Measurements from ENCODE around the gene B4GALT7.

The B4GALT7 gene

DNA sequence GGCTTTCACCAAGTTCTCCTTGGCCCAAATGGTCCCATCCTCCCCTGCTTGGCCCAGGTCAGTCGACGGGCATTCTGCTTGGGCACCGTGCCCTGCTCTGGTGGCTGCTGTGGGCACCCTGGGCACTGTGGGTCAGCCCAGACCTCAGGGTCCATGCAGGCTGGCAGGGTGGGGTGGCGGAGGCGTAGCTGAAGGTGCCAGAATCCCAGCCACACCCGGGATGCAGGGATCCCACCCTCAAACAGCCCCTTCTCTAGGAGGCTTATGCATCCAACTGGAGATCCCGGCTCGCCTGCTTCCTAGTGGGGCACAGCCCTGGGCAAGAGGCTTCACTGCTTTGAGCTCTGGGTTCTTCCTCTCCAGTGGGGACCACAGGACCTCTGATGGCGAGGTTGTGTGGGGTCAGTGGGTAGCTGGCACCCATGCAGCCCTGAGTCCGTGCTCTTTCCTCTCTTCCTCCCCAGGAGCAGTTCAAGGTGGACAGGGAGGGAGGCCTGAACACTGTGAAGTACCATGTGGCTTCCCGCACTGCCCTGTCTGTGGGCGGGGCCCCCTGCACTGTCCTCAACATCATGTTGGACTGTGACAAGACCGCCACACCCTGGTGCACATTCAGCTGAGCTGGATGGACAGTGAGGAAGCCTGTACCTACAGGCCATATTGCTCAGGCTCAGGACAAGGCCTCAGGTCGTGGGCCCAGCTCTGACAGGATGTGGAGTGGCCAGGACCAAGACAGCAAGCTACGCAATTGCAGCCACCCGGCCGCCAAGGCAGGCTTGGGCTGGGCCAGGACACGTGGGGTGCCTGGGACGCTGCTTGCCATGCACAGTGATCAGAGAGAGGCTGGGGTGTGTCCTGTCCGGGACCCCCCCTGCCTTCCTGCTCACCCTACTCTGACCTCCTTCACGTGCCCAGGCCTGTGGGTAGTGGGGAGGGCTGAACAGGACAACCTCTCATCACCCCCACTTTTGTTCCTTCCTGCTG is 9.4 kb downstream of the B4GALT7 start:
- DNase-seq: no peak
- Histone ChIP-seq H3K4me3 (ENCODE audit: low read depth, low read length) (no peak overlapping the region), H3K9me3 (no peaks in the 10 kb centered on the region), H3K4me1 (no peaks in the 10 kb centered on the region), H3K36me3 (no peaks in the 10 kb centered on the region), H3K27me3 (no peaks in the 10 kb centered on the region; the same call in 1 of the 2 replicates)
- TF ChIP-seq, protein P1, sequence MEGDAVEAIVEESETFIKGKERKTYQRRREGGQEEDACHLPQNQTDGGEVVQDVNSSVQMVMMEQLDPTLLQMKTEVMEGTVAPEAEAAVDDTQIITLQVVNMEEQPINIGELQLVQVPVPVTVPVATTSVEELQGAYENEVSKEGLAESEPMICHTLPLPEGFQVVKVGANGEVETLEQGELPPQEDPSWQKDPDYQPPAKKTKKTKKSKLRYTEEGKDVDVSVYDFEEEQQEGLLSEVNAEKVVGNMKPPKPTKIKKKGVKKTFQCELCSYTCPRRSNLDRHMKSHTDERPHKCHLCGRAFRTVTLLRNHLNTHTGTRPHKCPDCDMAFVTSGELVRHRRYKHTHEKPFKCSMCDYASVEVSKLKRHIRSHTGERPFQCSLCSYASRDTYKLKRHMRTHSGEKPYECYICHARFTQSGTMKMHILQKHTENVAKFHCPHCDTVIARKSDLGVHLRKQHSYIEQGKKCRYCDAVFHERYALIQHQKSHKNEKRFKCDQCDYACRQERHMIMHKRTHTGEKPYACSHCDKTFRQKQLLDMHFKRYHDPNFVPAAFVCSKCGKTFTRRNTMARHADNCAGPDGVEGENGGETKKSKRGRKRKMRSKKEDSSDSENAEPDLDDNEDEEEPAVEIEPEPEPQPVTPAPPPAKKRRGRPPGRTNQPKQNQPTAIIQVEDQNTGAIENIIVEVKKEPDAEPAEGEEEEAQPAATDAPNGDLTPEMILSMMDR (IDR thresholded peaks at IDR 0.05; ENCODE audit: low read depth, low read length): no peak

DNA sequence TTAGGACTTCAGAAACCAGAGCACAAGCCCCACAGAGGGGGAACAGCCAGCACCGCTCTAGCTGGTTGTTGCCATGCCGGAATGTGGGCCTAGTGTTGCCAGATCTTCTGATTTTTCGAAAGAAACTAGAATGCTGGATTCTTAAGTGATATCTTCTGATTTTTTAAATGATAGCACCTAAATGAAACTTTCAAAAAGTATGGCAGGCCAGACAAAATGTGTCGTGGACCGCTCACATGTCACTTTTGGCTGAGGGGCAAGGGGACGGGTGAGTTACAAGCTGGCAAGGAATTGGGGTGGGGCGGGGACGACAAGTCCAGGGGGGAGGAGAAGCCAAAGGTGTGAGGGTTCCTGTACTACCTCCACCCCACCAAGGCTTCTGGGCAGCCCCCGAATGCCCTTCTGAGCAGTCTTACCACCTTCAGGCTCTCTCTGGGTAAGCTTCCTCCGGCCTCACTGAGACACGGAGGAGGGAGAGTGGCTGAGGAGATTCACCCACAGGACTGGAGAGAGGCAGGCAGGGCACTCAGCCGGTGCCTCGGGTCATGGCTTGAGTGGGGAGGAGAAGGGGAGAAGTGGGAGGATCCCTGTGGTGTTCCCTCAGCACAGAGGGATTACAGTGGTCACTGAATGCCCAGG is 10.3 kb downstream of the B4GALT7 start:
- Histone ChIP-seq H3K27me3 (no peaks in the 10 kb centered on the region; the same call in 1 of the 2 replicates), H3K4me1 (no peaks in the 10 kb centered on the region), H3K36me3 (no peaks in the 10 kb centered on the region), H3K4me3 (ENCODE audit: low read depth, low read length) (no peak overlapping the region), H3K9me3 (no peaks in the 10 kb centered on the region)
- TF ChIP-seq, protein P1 (IDR thresholded peaks at IDR 0.05; ENCODE audit: low read depth, low read length): no peak
- no peak for DNase-seq

DNA sequence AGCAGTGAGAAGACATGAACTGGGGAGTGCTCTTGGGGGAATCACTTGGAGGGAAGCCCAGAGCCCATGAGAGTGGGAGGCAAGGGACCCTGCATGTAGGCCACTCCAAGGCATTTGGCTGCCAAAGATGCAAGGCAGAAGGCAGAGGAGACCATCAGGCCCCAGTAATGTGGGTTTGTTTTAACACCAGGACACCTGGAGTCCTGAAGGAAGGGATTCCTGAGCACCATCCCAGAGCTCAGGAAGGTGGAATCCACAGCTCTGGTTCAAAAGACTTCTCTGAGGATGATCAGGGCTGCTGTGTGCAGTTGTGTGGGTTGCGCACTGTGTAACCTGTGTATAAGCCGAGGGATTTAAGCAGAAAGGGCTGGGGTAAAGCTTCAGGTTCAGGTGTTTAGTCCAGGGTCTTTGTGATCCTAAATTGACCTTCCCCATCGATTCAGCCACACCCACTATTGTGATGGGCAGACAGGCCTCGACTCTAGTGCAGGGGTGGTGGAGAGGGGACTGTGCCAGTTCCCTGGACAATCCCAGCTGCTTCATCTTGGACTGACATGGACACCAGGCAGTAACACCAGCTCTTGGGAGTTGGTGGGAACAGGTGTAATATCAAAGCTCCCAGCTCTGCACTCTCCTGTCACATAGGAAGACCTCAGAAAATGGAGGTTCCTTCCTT is 11.0 kb downstream of the B4GALT7 start:
- Histone ChIP-seq H3K9me3 (no peaks in the 10 kb centered on the region), H3K4me3 (ENCODE audit: low read depth, low read length) (no peak overlapping the region), H3K36me3 (no peaks in the 10 kb centered on the region), H3K27me3 (no peaks in the 10 kb centered on the region; the same call in 1 of the 2 replicates), H3K4me1 (no peaks in the 10 kb centered on the region)
- TF ChIP-seq, protein P1 (IDR thresholded peaks at IDR 0.05; ENCODE audit: low read depth, low read length): no peak
- no peak for DNase-seq

DNA sequence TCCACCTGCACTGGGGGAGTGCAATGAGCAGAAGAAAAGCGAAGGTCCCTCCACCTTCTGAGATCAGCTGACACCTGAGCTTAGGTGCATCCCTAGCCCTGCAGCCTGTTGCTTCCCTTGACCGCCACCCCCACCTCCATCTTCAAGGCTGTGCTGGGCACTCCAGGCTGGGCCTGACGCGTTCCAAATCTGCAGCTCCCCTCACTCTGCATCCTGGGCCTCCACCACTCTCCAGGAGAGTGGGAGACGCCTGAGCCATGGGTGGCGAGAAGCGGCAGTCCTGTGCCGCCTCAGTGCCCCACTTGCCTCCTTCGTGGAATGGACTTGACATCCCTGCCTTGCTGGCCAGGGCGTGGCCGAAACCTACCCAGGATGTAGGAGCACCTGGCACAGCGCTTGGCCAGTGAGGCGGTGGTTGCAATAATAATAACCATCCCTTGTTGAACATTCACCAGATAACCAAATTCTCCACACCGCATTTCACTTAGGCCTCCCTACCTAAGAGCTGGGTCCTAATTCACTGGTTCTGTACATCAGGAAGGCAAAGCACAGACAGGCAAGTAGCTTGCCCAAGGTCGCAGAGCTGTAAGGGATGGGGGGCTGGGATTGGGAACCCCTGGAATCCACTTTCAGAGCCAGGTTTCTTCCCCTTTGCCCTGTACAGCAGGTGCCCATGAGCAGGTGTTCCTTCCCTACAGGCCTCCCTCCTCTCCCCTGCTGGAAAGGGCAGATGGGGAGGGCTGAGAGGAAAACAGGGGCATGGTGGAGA is 11.7 kb downstream of the B4GALT7 start:
- Histone ChIP-seq H3K27me3 (no peaks in the 10 kb centered on the region; the same call in none of the 2 replicates), H3K4me3 (ENCODE audit: low read depth, low read length) (no peak overlapping the region), H3K4me1 (no peaks in the 10 kb centered on the region), H3K36me3 (no peaks in the 10 kb centered on the region), H3K9me3 (no peaks in the 10 kb centered on the region)
- TF ChIP-seq, protein P1 (IDR thresholded peaks at IDR 0.05; ENCODE audit: low read depth, low read length): no peak
- DNase-seq: no peak

DNA sequence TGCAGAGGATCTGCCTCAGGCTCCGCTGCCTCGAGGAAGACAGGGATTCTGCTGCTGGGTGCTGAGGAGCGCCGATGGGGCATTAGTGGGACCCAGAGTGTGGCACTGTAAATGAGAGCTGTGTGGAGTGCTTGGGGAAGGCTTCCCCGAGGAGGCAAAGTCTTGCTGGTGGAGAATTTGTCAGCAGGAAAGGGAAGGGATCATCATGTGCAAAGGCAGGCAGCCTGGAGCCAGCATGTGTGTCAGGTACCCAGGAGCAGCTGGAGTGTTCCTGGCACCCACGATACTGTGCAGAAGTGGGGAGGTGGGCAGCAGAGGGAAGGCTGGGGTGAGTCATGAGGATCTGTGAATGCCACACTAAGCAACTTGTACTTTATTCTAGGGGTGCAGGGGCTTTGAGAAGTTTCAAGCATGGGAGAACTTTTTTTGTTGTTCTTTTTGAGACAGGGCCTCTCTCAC is 12.3 kb downstream of the B4GALT7 start:
- no peaks in the 10 kb centered on the region; the same call in none of the 2 replicates for H3K27me3 ChIP-seq
- H3K36me3 ChIP-seq: no peaks in the 10 kb centered on the region
- no peak for DNase-seq

More for the DNA sequence above, 12.3 kb downstream of the B4GALT7 start:
- Histone ChIP-seq H3K4me3 (ENCODE audit: low read depth, low read length) (no peak overlapping the region), H3K9me3 (no peaks in the 10 kb centered on the region), H3K4me1 (no peaks in the 10 kb centered on the region)
- TF ChIP-seq, protein P1 (IDR thresholded peaks at IDR 0.05; ENCODE audit: low read depth, low read length): no peak
